OCI-LY7 (cell line): ENCODE results near the gene CRELD2. TPM values are rescaled to one million over a fixed set of nuclear protein-coding genes. Genes with fewer than 3 reads are reported as not detected.

Experiments
- BruUV-seq: library from RNA; stranded (reverse); fragments of 400-500 nt; replicated peaks from 2 replicates; lab custom pipeline; 2021; lab: Mats Ljungman, UMichigan
- CTCF ChIA-PET: fragments of 300-600 bp; sonication (Branson Sonifier 250); formaldehyde crosslinking; loops from one replicate; lab custom pipeline; 2022; ENCODE audit warnings: antibody characterized with exemption; ENCODE audit not compliant: unreplicated experiment; lab: Charles Lee
- POLR2A ChIA-PET: fragments of 300-600 bp; sonication (Branson Sonifier 250); formaldehyde crosslinking; loops from one replicate; lab custom pipeline; 2022; ENCODE audit warnings: antibody characterized with exemption; lab: Charles Lee
- DNase-seq: peaks from one replicate; pipeline ENCODE4 v3.0.0-alpha.2; 2015; ENCODE audit warnings: low spot score
- H2AFZ ChIP-seq: fragments of 200-600 bp; sonication (generic), shearing (Covaris generic); 2 replicates; pipeline ENCODE4 v1.6.1; 2014; ENCODE audit warnings: mild to moderate bottlenecking, antibody characterized with exemption, low read length, moderate library complexity
- H3K27ac ChIP-seq: fragments of 200-600 bp; sonication (generic); 2 replicates; pipeline ENCODE4 v1.5.1; 2014; ENCODE audit warnings: mixed run types, low read depth, mild to moderate bottlenecking, moderate library complexity, low read length, inconsistent platforms; ENCODE audit not compliant: poor library complexity, severe bottlenecking
- H3K36me3 ChIP-seq: fragments of 200-600 bp; sonication (generic); 2 replicates; pipeline ENCODE4 v1.6.1; 2014; ENCODE audit warnings: mild to moderate bottlenecking, antibody characterized with exemption, low read length, moderate library complexity, mixed read lengths; ENCODE audit not compliant: insufficient read depth
- H3K4me1 ChIP-seq: fragments of 200-600 bp; sonication (generic); 2 replicates; pipeline ENCODE4 v1.5.1; 2014; ENCODE audit warnings: mild to moderate bottlenecking, low read length; ENCODE audit not compliant: insufficient read depth, poor library complexity, severe bottlenecking
- H3K4me2 ChIP-seq: fragments of 200-600 bp; sonication (generic); 2 replicates; pipeline ENCODE4 v1.6.1; 2014; ENCODE audit warnings: mild to moderate bottlenecking, low read length
- H3K4me3 ChIP-seq: fragments of 200-600 bp; sonication (generic); 2 replicates; pipeline ENCODE4 v1.5.1; 2014; ENCODE audit warnings: mild to moderate bottlenecking, low read depth, low read length; ENCODE audit not compliant: poor library complexity, severe bottlenecking
- H3K79me2 ChIP-seq: fragments of 200-600 bp; sonication (generic); 2 replicates; pipeline ENCODE4 v1.6.1; 2016; ENCODE audit warnings: low read depth, mild to moderate bottlenecking, low read length, moderate library complexity, mixed read lengths; ENCODE audit not compliant: insufficient read depth
- H3K9me2 ChIP-seq: fragments of 200-600 bp; sonication (generic); 2 replicates; pipeline ENCODE4 v1.6.1; 2016; ENCODE audit warnings: mild to moderate bottlenecking, low read length, mixed read lengths; ENCODE audit not compliant: insufficient read depth
- H3K9me3 ChIP-seq: fragments of 200-600 bp; sonication (generic); 2 replicates; pipeline ENCODE4 v1.6.1; 2014; ENCODE audit warnings: mild to moderate bottlenecking, mixed run types, low read length, mixed read lengths
- H4K20me1 ChIP-seq: fragments of 200-600 bp; sonication (generic); 2 replicates; pipeline ENCODE4 v1.6.1; 2014; ENCODE audit warnings: mild to moderate bottlenecking, antibody characterized with exemption, low read length, moderate library complexity, mixed read lengths; ENCODE audit not compliant: insufficient read depth
- EZH2phosphoT487 ChIP-seq: fragments of 200-600 bp; sonication (generic); IDR thresholded peaks from 2 replicates; pipeline ENCODE4 v1.6.1; 2018; ENCODE audit warnings: low read depth, borderline replicate concordance, mild to moderate bottlenecking, mixed run types, antibody characterized with exemption, low read length, moderate library complexity, mixed read lengths
- intact Hi-C: fragments of 100-400 bp; cut with micrococcal nuclease; formaldehyde crosslinking; loops from one replicate; pipeline ENCODE4 v1.10.0; 2022; ENCODE audit not compliant: unreplicated experiment
- total RNA-seq, 2 experiments: library from RNA; depleted of rRNA in 1 of 2; stranded (reverse); fragments of >200 nt in 1 of 2; shearing (Covaris generic) in 1 of 2; gene quantifications; 2 replicates each; pipeline ENCODE4 v1.2.3, GENCODE V29; 2014 to 2022
- TF ChIP-seq, protein P1 (sequence below): fragments of 200-600 bp; sonication (generic); conservative IDR thresholded peaks from 2 replicates; pipeline ENCODE4 v1.5.1; 2014; ENCODE audit warnings: mild to moderate bottlenecking, antibody characterized with exemption, low read length, moderate library complexity, mixed read lengths

The CRELD2 gene
- total RNA-seq, 2 experiments from 2014 or later, result 32.0 to 32.5 TPM

DNA sequence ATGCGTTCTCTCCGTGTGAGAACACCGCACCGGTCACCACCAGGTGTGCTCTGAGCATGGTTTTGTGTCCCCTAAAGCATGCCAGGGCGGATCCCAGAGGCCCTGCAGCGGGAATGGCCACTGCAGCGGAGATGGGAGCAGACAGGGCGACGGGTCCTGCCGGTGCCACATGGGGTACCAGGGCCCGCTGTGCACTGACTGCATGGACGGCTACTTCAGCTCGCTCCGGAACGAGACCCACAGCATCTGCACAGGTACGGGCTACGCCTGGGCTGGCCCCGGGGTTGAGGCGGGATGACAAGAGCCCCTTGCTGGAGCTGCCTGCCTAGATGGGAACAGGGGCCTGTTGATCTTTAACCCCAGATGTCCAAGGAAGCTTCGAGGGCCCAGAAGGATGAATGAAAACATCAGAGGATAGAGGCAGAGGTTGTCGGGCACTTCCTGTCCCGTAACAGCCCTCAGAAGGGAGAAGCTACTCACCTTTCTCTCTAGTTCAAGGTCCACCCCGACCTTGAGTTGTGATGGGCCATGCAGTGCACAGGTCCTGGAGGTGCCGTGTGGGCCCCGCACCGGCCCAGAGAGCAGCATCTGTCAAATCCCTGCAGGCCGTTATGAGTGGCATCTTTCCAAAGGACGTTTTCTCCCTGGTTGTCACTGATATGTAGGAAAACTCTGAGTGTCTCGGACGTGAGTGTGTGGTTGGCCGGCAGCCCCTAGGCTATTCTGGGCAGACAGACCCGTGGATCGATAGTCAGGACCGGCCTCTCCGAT, 3.3 kb downstream of the CRELD2 start:
- no peak for DNase-seq
- Histone ChIP-seq H3K9me2 (no peaks in the 10 kb centered on the region), H3K27ac (no peak overlapping the region), H3K4me3 (no peak overlapping the region), H3K9me3 (no peaks in the 10 kb centered on the region), H3K4me2 (no peak overlapping the region), H3K36me3 (no peaks in the 10 kb centered on the region), H2AFZ (no peak overlapping the region), H3K4me1 (peaks cover 50% of the 10 kb centered on the region), H4K20me1 (no peaks in the 10 kb centered on the region), H3K79me2 (peaks cover 8% of the 10 kb centered on the region; the same call in 1 of the 2 replicates)
- ChIA-PET CTCF (interaction anchor here (1.2 kb wide), 1 partner anchor 9 kb away, joined by 3 read pairs; no protein-coding TSS in a partner anchor), POLR2A (no interaction called here)
- intact Hi-C loops, result no loop called here
- no peak for TF ChIP-seq EZH2phosphoT487
- TF ChIP-seq, protein P1, sequence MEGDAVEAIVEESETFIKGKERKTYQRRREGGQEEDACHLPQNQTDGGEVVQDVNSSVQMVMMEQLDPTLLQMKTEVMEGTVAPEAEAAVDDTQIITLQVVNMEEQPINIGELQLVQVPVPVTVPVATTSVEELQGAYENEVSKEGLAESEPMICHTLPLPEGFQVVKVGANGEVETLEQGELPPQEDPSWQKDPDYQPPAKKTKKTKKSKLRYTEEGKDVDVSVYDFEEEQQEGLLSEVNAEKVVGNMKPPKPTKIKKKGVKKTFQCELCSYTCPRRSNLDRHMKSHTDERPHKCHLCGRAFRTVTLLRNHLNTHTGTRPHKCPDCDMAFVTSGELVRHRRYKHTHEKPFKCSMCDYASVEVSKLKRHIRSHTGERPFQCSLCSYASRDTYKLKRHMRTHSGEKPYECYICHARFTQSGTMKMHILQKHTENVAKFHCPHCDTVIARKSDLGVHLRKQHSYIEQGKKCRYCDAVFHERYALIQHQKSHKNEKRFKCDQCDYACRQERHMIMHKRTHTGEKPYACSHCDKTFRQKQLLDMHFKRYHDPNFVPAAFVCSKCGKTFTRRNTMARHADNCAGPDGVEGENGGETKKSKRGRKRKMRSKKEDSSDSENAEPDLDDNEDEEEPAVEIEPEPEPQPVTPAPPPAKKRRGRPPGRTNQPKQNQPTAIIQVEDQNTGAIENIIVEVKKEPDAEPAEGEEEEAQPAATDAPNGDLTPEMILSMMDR, result no peak
- no TSS peak for BruUV-seq

DNA sequence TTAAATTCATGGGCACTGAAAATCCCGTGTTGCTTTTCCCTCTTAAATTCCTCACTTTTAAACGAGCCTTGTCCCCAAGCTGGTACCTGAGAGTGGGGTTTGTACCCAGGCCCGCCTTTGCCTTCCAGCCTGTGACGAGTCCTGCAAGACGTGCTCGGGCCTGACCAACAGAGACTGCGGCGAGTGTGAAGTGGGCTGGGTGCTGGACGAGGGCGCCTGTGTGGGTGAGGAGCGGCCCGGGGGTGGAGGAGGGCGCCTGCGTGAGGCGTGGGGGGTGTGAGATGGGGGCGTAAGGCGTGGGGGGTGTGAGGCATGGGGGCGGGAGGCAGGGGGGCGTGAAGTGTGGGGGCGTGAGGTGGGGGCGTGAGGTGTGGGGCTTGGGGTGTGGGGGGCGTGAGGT, 4.0 kb downstream of the CRELD2 start:
- Histone ChIP-seq H3K36me3 (no peaks in the 10 kb centered on the region), H3K79me2 (peaks cover 4% of the 10 kb centered on the region; the same call in 1 of the 2 replicates), H3K27ac (no peak overlapping the region), H3K9me2 (no peaks in the 10 kb centered on the region), H3K4me1 (peaks cover 45% of the 10 kb centered on the region), H3K9me3 (no peaks in the 10 kb centered on the region), H3K4me2 (no peak overlapping the region), H4K20me1 (no peaks in the 10 kb centered on the region), H3K4me3 (no peak overlapping the region), H2AFZ (no peak overlapping the region)
- DNase-seq, result no peak
- no TSS peak for BruUV-seq
- TF ChIP-seq EZH2phosphoT487, result no peak
- TF ChIP-seq, protein P1, result no peak
- ChIA-PET POLR2A (no interaction called here), CTCF (no interaction called here)
- intact Hi-C loops, result no loop called here

DNA sequence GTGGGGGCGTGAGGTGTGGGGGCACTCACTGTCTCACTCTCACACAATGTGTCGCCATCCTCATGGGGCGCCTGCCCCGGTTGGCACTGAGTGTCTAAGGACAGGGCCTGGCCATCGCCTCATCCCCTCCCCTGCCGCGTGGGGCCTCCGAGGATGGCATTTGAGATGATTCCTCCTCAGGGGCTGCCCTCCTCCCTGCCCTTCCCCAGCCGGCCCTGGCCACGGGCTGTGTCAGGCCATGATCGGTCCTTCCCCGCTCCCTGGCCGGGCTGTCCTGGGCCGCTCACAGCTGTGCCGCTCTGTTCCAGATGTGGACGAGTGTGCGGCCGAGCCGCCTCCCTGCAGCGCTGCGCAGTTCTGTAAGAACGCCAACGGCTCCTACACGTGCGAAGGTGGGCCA, 4.5 kb downstream of the CRELD2 start:
- ChIA-PET POLR2A (no interaction called here), CTCF (no interaction called here)
- Histone ChIP-seq H3K36me3 (no peaks in the 10 kb centered on the region), H4K20me1 (no peaks in the 10 kb centered on the region), H2AFZ (no peak overlapping the region), H3K9me2 (no peaks in the 10 kb centered on the region), H3K79me2 (no peaks in the 10 kb centered on the region; the same call in 1 of the 2 replicates), H3K4me1 (peaks cover 43% of the 10 kb centered on the region), H3K4me3 (no peak overlapping the region), H3K9me3 (no peaks in the 10 kb centered on the region), H3K4me2 (peak overlapping the region; percentile 75; the same call in 1 of the 2 replicates), H3K27ac (no peak overlapping the region)
- intact Hi-C loops, result no loop called here
- no TSS peak for BruUV-seq
- TF ChIP-seq, protein P1, result no peak
- TF ChIP-seq EZH2phosphoT487, result no peak
- no peak for DNase-seq
